Thyroid gland (tissue), 4 donors: ENCODE results near the gene CMC4.

Experiments used
- POLR2A ChIP-seq, 2 donors: fragments of 450-650 bp; IDR thresholded peaks; one replicate each; pipeline ENCODE4 v1.6.1; 2017; ENCODE audit warnings: antibody characterized with exemption in 2 of 2, mild to moderate bottlenecking in 2 of 2, moderate library complexity in 1 of 2
- TF ChIP-seq, protein P1 (sequence below), 6 experiments: fragments of 200-600 bp in 3 of 6; fragments of 450-650 bp in 3 of 6; sonication (generic) in 3 of 6; IDR thresholded peaks; one replicate each; pipeline ENCODE4 v1.5.1; 2016 to 2019; ENCODE audit warnings: antibody characterized with exemption in 6 of 6, mild to moderate bottlenecking in 2 of 6, inconsistent platforms in 1 of 6, moderate library complexity in 1 of 6

- TF ChIP-seq POLR2A (IDR thresholded peaks at IDR 0.05) = no peak
- TF ChIP-seq, protein P1, sequence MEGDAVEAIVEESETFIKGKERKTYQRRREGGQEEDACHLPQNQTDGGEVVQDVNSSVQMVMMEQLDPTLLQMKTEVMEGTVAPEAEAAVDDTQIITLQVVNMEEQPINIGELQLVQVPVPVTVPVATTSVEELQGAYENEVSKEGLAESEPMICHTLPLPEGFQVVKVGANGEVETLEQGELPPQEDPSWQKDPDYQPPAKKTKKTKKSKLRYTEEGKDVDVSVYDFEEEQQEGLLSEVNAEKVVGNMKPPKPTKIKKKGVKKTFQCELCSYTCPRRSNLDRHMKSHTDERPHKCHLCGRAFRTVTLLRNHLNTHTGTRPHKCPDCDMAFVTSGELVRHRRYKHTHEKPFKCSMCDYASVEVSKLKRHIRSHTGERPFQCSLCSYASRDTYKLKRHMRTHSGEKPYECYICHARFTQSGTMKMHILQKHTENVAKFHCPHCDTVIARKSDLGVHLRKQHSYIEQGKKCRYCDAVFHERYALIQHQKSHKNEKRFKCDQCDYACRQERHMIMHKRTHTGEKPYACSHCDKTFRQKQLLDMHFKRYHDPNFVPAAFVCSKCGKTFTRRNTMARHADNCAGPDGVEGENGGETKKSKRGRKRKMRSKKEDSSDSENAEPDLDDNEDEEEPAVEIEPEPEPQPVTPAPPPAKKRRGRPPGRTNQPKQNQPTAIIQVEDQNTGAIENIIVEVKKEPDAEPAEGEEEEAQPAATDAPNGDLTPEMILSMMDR (IDR thresholded peaks at IDR 0.05) = no peak
These were observed 42.8 kb downstream of the CMC4 start for GRCh38 chrX:155028129-155028528.
